CD1c-positive myeloid dendritic cell (primary cell): ENCODE measurements around the gene HDAC1.
"Not testable (repeated sequence)": the region's sequence is repeated elsewhere in the genome, so short reads cannot be mapped to it uniquely, and the experiment has no call there.

Source experiments
- DNase-seq: peaks from one replicate; pipeline ENCODE4 v3.0.0-alpha.2; 2016; ENCODE audit errors: extremely low spot score

Gene HDAC1

DNA sequence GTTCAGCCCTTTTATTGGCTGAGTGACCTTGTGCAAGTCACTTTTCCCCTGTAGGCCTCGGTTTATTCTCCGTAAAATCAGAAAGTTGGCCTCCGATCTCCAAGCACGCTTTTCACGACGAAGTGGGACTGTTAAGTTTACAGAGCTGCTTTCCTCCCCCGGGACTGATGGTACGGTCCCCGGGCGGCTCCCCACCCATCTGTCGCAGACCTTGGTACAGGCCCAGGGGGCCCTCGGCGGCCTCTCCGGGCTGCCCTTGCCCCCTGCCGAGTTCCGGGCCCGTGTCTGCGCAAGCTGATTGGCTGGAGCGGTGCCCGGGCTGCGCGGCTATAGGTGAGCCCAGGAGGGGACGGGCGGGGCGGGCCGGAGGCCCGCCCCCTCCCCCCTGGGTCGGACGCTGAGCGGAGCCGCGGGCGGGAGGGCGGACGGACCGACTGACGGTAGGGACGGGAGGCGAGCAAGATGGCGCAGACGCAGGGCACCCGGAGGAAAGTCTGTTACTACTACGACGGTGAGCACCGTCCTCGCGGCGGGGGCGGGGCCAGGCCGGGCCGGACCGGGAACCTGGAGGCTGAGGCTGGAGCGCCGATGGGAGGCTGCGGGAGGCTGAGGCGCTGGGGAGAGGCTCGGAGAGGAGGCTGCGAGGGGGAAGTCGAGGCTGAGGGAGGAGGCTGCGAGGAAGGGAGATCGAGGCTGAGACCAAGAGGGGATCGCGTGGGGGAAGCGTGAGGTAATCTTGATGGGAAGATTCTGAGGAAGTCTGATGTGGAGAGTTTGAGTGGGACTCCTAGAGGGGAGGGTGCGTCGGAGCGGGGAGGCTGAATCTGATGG is at the start of gene HDAC1:
HDAC1 (plus strand) TSS at position 376 of the 831 bp plus-strand sequence; CDS start at position 463, 87 bp downstream.
- peak; percentile 98 for DNase-seq

DNA sequence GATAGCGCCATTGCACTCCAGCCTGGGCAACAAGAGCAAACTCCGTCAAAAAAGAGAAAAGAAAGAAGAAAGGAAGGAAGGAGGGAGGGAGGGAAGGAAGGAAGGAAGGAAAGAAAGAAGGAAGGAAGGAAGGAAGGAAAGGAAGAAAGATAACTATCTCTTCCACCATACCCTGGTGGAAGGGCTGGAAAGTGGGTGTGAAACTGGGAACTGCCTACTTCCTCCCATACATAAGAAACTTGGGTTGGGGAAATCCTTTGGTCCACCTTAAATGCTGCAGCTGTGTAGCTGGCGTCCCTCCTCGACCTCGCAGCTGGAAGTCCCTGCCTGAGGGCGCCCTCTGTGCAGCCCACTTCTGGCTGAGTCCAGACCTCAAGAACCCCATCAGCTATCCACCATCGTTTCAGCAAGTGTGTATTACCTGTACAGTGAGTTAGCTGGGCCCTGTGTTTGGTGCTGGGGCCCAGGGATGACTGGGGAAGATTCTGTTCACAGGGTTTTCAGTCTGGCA is 49.5 kb upstream of the HDAC1 start:
- peak; percentile 45 for DNase-seq

DNA sequence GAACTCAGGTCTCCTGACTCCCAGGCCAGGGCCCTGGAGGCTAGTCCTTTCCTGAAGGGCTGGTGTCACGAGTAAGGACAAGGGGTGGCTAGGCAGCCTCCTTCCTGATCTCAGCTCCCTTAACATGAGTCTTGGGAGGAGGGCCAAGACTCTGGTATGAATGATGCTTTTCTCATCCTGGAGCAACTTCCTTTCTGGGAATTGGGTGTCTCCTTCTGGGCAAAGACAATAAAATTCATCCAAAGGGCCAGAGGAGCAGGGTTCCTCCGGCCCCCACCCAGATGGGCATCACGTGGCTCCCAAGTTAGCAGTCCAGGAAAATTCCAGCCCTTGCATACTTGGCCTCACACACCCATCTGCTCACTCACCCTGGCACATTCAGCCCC is 45.0 kb upstream of the HDAC1 start, which contains the start of gene FAM167B:
FAM167B (plus strand) TSS at position 335 of the 386 bp plus-strand sequence. CDS start 200 bp downstream, outside the sequence.
- DNase-seq: no peak

DNA sequence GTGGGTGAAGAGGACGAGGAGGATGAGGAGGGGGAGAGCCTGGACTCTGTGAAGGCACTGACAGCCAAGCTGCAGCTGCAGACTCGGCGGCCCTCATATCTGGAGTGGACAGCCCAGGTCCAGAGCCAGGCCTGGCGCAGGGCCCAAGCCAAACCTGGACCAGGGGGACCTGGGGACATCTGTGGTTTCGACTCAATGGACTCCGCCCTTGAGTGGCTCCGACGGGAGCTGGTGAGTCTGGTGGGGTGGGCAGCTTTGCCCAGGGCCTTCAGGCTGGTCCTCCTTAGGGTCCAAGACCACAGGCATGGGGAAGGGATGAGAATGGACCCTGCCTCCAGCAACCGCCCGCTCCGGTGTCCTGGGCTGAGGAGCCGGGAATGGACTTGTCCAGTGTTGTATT is 44.4 kb upstream of the HDAC1 start:
- DNase-seq: no peak

DNA sequence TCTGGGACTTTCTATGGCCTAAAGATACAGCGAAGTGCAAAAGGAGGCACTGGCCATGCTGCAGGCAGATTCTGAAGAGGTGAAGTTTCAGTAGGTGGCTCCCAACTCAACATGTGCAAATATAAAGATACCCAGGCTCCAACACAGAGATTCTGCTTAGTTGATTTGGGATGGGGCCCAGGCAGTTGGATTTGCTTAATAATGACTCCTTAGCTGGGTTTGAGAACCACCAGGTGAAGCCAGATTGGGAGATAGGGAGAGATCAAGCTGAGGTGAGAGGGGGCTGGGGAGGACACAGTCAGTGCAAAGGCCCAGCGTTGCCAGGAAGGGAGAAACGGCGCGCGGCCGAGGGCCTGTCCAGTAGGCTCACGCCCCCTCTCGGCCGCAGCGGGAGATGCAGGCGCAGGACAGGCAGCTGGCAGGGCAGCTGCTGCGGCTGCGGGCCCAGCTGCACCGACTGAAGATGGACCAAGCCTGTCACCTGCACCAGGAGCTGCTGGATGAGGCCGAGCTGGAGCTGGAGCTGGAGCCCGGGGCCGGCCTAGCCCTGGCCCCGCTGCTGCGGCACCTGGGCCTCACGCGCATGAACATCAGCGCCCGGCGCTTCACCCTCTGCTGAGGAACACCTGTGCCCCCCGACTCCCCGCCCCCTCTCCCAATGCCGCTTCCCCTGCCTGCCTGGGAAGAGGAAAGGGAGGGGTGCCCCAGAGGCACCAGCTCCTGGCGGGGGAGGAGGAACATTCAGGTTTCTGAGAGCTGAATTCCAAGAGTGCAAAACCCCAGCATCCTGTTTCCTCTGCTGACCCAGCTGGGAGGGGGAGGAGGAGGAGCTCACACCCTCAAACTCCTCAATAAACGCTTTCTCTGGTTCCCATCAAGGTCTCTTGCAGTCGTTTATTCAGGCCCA is 43.6 kb upstream of the HDAC1 start:
- peak; percentile 77 for DNase-seq

DNA sequence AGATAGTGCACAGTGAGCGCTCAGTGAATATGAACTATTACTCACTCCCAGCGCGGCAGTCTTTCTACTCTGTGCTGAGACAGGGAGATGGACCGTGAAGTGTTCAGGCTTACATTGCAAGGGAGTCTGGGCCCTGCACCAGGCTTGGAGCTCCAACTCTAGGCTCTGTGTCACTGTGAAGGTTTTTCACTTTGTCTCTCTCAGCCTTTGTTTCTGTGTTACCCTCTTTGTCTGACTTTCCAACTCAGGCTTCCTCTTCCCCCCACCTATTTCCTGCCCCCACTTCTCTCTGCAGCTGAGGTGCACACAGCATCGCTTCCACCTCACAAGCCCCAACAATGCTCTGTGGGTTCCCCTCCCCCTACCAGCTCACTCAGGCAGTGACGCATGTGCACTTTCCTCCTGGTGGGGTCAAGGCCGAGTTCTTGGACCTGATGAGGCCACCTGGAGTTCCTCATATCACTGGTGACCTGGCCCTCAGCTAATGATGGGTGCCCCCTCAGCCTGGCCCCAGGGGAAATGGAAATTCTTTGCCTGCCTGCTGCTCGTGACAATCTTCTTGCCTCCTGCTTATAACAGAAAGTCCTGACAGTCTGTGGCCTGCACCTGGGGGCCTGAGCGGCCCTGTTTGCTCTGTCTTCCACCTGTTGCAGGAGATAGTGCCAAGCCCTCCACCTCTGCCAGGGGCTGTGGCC is 41.9 kb upstream of the HDAC1 start:
- peak; percentile 54 for DNase-seq

DNA sequence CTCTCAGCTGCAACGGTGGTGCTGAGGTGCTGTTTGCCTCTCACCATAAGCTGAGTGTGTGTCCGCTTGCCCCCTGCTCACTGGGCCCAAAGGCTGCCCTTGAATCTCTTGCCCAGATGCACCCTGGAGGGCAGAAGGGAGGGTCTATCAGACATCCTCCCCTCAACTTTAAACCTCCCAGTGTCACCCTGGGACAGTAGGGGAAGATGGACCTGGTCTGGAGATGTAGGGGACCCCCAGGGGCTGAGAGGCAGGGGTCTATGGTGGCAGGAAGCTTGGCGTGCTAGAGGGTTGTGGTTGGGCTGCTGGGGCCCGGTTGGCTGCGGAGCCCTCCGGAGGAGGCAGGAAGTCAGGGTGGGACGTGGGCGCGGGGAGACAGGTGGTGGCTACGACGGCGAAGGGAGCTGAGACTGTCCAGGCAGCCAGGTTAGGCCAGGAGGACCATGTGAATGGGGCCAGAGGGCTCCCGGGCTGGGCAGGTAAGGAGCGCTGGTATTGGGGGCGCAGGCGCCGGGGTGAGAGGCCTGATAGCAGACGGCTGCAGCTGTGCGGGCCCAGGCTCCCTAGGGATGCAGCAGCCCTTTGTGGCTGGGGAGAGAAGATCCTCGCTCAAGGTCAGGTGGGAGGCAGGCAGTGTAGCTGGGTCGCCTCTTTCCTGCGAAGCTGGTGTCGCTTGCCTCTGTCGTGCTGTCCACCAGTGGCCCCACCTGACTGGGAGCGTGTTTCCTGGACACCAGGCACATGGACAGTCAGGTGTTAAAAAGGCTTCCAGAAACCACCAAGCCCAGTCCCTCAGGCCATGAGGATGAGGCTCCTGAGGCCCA is 40.8 kb upstream of the HDAC1 start, which contains the start of gene LCK:
LCK (plus strand) TSS at position 373 of the 824 bp plus-strand sequence. CDS start 23,065 bp downstream, outside the sequence.
- DNase-seq: no peak

DNA sequence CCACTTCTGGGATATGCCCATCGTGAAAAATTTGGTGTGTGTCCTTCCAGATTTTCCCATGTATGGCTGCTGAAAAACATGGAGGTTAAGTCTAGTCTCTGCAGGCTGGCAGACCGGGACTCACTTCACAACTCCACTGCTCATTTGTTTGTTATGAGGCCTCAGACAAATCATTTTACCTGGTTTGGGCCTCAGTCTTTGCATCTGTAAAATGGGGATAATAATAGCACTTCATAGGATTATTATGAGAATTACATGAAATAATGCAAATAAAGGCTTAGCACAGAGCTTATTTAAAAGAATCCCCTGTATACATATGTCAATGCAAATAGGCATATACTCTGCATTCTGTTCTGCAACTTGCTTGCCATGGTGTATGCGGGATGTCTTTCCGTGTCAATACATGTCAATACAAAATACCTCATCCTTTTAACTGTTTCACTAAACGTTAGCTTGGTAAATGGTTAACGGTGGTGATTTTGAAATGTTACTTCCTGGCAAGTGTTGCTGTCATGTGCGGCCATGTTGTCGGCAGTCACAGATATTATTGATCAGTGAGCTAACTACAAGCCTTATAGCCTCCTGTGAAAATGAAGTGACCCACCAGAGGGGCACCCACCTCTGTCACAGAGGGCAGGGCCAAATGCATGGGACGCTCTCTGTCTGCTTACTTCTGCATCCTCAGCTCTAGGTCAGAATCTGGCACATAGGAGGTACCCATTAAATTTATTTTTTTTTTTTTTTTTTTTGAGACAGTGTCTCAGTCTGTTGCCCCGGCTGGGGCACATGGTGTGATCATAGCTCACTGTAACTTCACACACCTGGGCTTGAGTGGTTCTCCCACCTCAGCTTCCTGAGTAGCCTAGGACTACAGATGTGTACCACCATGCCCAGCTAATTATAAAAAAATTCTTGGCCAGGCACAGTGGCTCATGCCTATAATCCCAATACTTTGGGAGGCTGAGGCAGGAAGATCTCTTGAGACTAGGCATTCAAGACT is 36.5 kb upstream of the HDAC1 start:
- DNase-seq: no peak

DNA sequence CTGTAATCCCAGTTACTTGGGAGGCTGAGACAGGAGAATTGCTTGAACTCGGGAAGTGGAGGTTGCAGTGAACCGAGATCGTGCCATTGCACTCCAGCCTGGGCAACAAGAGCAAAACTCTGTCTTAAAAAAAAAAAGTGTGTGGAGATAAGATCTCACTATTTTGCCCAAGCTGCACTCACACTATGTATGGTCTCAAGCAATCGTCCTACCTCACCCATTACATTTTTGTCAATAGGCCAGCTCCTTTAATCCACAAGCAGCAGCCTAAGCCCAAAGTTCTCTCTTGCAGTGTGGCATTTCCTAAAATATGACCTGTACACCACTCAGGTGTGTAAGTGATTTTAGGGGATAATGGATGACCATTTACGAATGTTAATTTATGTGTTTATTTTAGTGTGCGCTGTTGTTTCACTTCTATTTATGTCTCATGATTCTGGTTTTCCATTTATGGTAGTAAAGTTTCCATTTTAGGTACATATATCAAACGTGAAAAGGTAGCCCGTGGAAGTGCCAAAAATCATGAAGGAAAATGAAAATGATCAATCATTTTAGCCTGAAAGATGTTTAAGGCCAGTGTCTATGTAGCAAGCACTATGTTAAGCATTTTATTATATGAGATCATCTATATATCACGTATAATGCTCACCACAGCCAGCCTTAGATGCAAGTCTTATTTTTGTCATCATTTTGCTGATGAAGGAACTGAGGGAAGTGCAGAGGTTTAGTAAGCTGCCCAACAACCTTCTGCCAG is 35.2 kb upstream of the HDAC1 start:
- DNase-seq: no peak

DNA sequence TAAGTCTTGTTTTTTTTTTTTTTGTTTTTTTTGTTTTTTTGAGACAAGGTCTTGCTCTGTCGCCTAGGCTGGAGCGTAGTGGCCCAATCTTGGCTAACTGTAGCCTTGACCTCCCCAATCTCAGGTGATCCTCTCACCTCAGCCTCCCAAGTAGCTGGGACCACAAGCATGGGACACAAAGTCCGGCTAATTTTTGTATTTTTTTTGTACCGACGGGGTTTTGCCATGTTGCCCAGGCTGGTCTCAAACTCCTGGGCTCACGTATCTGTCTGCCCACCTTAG is 34.7 kb upstream of the HDAC1 start:
- no peak for DNase-seq

DNA sequence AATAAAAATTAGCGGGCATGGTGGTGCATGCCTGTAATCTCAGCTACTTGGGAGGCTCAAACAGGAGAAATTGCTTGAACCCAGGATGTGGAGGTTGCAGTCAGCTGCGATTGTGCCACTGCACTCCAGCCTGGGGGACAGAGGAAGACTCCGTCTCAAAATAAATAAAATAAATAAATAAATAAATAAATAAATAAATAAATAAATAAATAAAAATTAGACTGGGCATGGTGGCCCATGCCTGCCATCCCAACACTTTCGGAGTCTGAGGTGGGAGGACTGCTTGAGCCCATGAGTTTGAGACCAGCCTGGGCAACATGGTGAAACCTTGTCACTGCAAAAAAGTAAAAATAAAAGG is 28.7 kb upstream of the HDAC1 start:
- not testable (repeated sequence) for DNase-seq

DNA sequence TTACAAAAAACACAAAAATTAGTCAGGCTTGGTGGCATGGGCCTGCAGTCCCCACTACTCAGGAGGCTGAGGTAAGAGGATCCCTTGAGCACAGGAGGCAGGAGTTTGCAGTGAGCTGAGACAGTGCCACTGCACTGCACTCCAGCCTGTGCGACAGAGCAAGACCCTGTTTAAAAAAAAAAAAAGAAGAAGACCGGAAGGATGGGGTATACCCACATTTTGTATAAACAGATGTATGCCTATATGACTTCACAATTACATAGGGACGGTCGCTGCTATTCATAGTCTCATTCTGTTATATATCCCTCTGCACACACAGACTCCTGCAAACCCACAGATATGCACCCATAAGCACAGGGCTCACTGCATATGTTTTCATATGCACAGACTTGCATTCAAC is 28.1 kb upstream of the HDAC1 start:
- DNase-seq: no peak

DNA sequence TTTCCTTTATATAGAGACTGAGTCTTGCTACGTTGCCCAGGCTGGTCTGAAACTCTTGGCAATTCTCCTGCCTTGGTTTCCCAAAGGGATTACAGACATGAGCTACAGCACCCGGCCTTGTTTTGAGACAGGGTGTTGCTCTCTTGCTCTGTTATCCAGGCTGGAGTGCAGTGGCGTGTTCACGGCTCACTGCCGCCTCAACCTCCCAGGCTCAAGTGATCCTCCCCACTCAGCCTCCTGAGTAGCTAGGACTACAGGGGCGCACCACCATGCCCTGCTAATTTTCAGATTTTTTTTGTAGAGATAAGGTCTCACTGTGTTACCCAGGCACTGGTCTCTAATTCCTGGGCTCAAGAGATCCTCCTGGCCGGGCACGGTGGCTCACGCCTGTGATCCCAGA is 26.0 kb upstream of the HDAC1 start:
- no peak for DNase-seq

DNA sequence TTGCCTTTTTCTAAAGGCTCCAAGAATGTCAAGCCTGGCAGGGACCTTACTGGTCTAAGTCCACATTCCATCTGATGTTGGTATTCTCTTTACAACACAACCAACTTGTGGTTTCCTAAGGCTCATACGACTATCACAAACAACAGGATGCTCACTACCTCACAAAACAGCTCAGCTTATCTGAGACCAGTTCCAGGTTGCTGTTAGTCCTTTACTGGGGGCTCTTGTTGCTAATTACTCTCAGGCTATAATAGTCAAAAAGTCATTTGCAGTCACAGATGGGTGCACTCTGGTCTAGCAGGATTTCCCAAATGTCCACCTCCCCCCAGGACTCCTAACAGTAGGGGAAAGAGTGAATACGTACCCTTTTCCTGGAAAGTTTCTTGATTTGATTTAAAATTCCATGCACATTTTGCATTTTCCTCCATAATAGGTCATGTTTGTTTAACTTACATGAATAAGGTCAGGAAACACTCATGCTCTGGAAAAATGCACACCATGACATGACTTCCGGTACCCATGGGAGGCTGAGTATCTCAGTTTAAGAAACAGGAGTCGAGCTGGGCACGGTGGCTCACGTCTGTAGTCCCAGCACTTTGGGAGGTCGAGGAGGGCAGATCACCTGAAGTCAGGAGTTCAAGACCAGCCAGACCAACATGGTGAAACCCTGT is 24.8 kb upstream of the HDAC1 start:
- no peak for DNase-seq

DNA sequence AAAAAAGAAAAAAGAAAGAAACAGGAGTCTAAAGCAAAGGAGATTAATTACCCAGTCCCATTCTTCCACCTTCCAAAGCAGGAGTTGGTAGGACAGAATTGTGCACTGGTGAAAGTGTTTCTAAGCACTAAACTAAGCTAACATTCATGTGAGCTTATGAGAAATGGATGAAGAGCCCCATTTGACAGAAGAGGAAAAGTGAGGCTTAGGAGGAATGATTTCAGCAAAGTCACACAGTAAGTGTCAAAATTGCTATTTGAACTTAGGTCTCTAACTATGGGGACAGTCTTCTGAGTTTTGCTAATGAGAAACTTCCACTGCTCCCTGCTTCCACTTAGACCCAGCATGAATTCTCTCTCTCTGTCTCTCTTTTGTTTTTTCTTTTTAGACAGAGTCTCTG is 22.1 kb upstream of the HDAC1 start:
- no peak for DNase-seq

DNA sequence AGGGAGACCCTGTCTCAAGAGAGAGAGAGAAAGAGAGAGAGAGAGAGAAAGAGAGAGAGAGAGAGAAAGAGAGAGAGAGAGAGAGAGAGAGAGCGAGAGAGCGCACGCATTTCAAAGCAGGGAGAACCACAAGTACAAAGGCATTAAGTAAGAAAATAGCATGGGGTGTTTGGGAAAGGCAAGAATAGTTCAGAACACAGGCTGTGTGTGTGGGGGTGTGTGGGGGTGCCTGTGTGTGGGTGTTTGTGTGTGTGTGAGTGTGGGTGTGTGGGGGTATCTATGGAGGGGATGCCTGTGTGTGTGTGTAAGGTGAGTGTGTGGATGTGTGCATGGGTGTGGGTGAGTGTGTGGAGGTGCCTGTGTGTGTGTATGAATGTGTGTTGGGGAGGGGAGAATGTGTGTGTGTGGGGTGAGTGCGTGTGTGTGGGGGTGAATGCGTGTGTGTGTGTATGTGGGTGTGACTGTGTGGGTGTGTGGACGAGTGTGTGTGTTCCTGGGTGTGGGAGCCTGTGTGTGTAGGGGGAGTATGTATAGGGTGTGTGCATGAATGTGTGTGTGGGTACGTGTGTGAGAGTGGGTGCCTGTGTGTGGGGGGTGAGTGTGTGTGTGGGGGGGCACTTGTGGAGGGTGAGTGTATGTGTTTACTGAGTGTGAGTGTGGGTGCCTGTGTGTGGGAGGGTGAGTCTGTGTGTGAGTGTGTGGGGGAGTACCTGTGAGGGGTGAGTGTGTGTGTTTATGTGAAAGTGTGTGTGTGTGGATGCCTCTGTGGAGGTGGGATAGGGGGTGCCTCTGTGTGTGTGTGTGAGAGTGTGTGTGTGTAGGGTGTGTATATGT is 19.1 kb upstream of the HDAC1 start:
- DNase-seq: no peak

DNA sequence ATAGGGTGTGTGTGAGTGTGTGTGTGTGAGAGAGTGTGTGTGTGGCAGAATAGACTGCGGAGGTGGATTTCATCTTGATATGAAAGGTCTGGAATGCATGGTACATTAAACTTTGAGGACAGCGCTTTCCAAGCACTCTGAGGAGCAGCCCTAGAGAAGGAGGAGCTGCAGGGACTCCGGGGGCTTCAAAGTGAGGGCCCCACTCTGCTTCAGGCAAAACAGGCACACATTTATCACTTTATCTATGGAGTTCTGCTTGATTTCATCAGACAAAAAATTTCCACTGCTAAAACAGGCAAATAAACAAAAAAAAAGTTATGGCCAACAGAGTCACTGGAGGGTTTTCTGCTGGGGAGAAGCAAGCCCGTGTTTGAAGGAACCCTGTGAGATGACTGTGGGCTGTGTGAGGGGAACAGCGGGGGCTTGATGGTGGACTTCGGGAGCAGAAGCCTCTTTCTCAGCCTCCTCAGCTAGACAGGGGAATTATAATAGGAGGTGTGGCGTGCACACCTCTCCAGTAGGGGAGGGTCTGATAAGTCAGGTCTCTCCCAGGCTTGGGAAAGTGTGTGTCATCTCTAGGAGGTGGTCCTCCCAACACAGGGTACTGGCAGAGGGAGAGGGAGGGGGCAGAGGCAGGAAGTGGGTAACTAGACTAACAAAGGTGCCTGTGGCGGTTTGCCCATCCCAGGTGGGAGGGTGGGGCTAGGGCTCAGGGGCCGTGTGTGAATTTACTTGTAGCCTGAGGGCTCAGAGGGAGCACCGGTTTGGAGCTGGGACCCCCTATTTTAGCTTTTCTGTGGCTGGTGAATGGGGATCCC is 18.3 kb upstream of the HDAC1 start:
- DNase-seq: peak; percentile 36
